HG03025 (cell line): ENCODE measurements around the gene PCNT.

ENCODE experiments used
- ATAC-seq: cut with Tn5 transposase; IDR thresholded peaks from one replicate; pipeline ENCODE4 v1.9.1; 2021; ENCODE audit warnings: mild to moderate bottlenecking, moderate library complexity; ENCODE audit not compliant: unreplicated experiment, low FRiP score

PCNT gene

GRCh38 chr21:46377789-46378188, 53.8 kb downstream of the PCNT start:
- no peak for ATAC-seq

DNA sequence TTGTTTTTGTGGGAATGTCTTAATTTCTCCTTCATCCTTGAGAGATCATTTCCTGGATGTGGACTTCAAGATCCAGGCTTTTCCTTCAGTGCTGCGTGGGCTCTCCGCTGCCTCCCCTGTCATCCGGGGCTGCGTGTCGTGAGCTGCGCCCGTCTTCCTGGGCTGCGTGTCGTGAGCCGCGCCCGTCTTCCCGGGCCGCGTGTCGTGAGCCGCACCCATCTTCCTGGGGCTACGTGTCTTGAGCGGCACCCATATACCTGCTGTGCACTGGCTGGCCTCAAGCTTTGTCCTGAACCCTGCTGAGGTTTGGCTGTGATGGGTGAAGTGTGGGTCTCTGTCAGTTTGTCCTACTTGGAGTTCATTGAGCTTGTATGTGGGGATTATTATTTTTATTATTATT, 55.1 kb downstream of the PCNT start:
- ATAC-seq = no peak

GRCh38 chr21:46379691-46380090, 55.7 kb downstream of the PCNT start:
- ATAC-seq = no peak

DNA sequence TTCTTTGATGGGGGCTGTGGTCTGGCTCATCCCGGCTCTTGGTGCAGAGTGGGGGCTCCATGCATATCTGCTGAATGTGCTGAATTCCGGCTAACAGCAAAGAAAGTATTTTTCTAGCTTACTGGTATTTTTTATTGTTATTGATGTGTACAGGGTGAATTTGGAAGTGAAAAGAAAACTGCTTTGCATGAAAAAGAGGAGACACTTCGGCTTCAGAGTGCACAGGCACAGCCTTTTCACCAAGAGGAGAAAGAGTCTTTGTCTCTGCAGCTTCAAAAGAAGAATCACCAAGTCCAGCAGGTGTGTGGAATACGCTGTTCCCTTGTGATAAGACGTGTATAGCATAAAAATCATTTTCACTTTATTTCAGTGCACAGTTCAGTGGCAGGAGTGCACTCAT, 57.6 kb downstream of the PCNT start:
- no peak for ATAC-seq

DNA sequence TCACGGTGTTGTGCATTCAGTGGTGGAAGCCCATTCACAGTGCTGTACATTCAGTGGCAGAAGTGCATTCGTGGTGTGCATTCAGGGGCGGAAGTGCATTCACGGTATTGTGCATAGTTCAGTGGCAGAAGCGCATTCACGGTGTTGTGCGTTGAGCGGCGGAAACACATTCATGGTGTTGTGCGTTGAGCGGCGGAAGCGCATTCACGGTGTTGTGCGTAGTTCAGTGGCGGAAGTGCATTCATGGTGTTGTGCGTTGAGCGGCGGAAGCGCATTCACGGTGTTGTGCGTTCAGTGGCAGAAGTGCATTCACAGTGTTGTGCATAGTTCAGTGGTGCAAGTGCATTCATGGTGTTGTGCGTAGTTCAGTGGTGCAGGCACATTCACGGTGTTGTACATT, 60.6 kb downstream of the PCNT start:
- no peak for ATAC-seq

GRCh38 chr21:46385846-46386733, 62.1 kb downstream of the PCNT start:
- ATAC-seq = no peak

DNA sequence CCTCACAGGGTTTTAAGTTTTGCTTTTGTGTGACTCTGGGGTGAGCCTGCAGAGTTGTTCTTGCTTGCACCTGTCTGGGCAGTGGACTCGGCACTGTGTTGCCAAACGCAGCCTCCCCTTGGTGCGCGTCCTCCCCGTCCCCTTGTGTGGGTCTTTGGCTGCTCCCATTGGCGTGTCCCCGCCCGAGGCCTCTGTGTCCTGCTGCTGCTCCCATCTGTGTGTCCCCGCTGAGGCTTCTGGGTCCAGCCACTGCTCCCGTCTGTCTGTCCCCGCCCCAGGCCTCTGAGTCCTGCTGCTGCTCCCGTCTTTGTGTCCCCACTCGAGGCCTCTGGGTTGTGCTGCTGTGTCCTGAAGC, 62.8 kb downstream of the PCNT start:
- no peak for ATAC-seq

DNA sequence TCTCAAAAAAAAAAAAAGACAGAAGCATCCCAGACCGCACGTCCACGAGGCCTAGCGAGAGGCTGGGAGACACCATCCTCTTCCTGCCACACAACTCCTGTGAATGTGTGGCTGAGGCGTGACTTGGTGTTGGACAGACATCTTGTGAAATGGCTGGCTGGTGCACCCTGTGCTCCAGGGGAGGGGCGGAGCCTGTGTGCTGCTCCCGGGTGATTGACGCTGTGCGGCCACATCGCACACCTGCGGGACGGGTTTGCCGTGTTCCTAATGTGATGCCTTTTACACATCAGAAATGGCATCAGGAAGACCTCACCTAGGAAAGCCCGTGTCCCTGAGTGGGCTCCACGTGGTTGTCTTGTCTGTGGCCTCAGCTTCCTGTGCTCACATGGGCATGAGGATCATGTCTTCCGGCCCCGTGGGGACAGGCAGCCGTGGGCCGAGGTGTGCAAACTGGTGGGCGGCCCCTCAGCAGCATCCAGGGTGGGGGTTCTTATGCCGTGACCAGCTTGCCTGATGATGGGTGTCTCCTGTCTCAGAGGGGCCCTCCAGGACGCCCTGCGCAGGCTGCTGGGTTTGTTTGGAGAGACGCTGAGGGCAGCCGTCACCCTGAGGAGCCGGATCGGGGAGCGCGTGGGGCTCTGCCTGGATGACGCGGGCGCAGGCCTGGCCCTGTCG, 64.4 kb downstream of the PCNT start:
- no peak for ATAC-seq

- no peak for ATAC-seq
Observed at GRCh38 chr21:46388896-46389295, 64.9 kb downstream of the PCNT start.

DNA sequence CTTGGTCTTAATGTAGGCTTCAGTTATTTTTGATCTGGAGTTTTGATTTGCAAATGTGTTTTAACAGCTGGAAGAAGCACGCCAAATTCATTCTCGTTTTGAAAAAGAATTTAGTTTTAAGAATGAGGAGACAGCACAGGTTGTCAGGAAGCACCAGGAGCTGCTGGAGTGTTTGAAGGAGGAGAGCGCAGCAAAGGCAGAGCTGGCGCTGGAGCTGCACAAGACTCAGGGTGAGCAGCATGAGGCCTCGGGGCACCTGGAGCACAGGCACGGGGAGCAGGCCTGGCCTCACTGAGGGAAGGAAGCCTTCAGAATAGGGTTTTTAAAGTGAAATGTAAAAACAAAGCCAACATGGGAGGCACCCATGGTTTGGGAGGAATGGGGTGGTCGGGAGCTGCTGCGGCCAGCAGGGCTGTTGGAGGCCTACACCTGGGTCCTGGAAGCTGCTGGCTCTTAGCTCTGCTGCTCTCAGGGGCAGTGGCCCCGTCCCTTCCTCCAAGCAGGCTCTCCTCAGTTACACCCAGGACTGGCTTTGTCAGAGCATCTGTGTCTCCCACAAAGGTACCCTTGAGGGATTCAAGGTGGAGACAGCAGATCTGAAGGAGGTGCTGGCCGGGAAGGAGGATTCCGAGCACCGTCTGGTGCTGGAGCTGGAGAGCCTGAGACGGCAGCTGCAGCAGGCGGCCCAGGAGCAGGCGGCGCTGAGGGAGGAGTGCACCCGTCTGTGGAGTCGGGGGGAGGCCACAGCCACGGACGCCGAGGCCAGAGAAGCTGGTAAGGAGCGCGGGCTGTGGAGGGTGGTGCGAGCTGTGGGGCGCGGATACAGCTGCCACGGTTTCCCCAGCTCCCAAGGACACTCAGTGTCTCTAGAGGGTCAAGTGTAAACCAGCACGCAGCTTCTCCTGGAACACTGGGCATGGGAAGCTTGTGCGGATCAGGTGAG, 66.9 kb downstream of the PCNT start:
- ATAC-seq = no peak

DNA sequence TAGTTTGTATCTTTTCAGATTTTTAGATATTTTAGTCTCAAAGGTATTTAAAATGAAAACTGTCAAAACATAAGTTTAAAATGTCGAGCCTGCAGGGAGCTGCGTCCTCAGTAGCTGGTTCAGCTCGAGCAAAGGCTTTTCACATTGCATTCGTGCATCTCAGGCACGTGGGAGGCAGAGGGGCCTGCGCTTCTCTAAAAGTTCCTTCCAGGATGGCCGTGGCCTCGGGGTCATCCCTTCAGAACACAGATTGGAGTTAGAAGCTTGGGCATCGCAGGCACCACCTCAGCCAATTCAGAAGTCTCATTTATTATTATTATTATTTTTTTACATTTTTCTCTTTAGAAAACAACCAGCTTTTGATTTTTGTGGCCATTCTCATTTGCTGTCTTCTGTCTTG, 67.8 kb downstream of the PCNT start:
- ATAC-seq = no peak

- ATAC-seq = no peak
Observed at GRCh38 chr21:46392921-46393320, 69.0 kb downstream of the PCNT start.

- no peak for ATAC-seq
Observed at GRCh38 chr21:46393451-46393940, 69.5 kb downstream of the PCNT start.

- no peak for ATAC-seq
Observed at GRCh38 chr21:46393941-46394594, 70.1 kb downstream of the PCNT start.

- no peak for ATAC-seq
Observed at GRCh38 chr21:46394595-46395104, 70.7 kb downstream of the PCNT start.

DNA sequence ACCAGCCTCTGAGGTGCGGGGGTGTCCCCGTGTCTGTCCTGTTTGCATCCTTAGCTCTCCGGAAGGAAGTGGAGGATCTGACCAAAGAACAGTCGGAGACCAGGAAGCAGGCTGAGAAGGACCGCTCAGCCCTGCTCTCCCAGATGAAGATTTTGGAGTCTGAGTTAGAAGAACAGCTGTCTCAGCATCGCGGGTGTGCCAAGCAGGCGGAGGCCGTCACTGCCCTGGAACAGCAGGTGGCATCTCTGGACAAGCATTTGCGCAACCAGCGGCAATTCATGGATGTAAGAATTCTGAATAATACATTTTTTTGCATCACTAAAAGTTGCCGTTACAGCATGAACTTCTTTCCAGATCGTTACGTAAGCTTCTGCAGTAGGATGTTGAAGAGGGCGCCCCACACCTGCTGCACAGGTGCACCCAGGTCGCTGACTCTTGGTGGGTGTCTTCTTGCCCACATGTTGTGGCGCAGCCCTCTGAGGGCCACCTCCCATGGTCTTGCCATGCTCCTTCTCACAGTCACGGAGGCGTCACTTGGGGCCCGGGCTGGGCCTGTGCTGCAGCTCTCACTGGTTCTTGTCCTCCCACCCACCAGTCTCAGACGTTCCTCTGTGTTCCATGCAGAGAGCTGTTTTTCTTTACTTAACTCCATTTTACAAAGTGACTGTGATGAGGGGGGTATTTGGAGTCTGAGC, 73.4 kb downstream of the PCNT start:
- ATAC-seq = no peak

GRCh38 chr21:46397993-46398392, 74.0 kb downstream of the PCNT start:
- no peak for ATAC-seq

- no peak for ATAC-seq
Observed at GRCh38 chr21:46399129-46399528, 75.2 kb downstream of the PCNT start.

GRCh38 chr21:46399686-46400085, 75.7 kb downstream of the PCNT start:
- no peak for ATAC-seq
